ENCODE data around the gene PCDH20.
"Not testable (repeated sequence)": the region's sequence is repeated elsewhere in the genome, so short reads cannot be mapped to it uniquely, and the experiment has no call there.

The PCDH20 gene
- 0 reads per million in 17 experiments for total RNA-seq

GRCh38 chr13:61415749-61416148 lies at the start of gene PCDH20:
PCDH20 (minus strand) TSS chr13:61415849; CDS start chr13:61415158, 691 bp downstream.
- no peak for DNase-seq

GRCh38 chr13:61463024-61463423 lies 47.4 kb upstream of the PCDH20 start:
- no peak for DNase-seq

- no peak for DNase-seq
These were observed 37.5 kb upstream of the PCDH20 start for GRCh38 chr13:61453121-61453520.

- no peak for DNase-seq
These were observed 16.4 kb upstream of the PCDH20 start for GRCh38 chr13:61432029-61432428.

GRCh38 chr13:61423915-61424314 lies 8.3 kb upstream of the PCDH20 start:
- no peak for DNase-seq

GRCh38 chr13:61417086-61417570 lies 1.5 kb upstream of the PCDH20 start:
- DNase-seq, result no peak

- no peak for DNase-seq
These were observed 459 bp downstream of the PCDH20 start for GRCh38 chr13:61415058-61415721.

DNA sequence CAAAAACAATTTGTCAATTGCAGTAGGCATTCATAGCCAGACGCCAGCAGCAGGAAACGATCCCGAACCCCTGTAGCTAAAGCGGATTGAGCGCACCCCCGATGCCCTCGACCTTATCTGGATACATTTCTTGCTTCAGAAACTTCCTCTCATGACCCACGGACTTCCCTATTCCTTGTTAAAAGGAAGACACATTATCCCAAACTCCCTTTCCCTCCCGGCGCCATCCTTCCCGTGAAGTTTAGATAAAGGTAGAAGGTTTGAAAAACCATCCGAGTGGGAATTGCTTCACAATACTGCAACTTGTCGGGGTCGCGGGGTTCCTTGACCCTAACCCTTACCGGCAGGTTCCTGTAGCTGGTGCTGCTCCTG lies 977 bp downstream of the PCDH20 start:
- no peak for DNase-seq

DNA sequence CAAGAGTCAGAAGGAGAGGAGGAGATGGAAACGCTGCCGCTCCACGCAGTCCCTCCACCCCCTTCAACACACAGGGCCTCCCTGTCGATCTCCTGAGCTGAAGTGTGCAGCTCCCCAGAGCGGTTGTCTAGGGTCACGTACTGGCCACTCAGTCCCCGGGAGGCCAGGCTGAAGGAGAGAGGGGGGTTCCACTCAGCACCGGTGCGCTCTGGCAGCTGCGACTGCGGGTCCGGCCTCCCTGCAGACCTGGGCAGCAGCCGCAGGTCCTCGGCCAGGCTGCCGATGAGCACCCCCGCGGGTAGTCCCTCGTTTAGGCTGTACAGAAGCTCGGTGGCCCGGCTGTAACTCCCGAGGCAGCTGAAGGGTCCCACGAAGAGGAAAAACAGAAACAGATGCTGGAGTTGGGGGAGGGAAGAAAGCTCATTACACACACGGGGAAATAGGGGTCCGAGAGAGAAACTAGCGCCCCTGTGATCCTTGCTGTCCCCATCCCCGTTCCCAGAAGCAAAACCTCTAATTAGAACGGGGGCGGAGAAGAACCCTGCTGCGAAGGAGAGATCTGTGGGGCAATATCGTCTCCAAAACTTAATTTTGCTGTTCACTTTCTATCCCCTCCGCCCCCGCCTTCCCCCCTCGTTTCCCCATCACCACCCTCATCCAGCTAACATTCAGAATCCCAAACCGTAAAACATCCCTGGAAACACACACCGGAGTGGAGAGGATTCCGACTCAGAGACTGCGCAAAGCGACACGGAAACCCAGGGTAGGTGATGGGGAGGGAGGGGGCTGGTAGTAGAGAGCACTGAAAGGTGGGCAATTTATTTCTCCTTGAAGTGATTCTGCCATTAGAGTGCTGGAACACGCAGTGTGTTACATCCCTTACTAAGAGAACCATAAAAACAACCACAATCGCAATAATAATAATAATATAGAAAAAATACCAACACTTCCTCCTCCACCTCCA lies 1.8 kb downstream of the PCDH20 start:
- DNase-seq, result no peak

- peak in 2 of 4 experiments; percentile 5 to 7 for DNase-seq
These were observed 4.9 kb downstream of the PCDH20 start for GRCh38 chr13:61410669-61411297.

- DNase-seq, result no peak
These were observed 5.4 kb downstream of the PCDH20 start for GRCh38 chr13:61410266-61410665.

DNA sequence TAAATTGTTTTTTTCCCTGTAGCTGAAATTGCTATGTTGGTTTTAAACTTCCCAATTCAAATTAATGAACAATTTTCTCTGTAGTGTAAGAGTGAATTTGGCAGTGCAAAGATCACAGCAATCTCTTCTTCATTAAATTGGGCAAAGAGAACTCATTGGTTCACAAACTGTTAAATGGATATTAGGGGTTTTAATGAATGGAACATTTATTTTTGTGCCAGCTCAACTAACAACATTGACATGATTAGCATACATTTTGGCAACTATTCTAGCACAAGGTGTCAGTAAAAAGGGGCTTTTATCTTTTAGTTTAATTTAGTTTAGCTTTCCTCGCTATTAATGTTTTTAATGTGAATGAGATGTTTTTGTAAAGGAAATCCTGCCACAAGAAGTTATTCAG lies 7.1 kb downstream of the PCDH20 start:
- no peak for DNase-seq

GRCh38 chr13:61406275-61406674 lies 9.4 kb downstream of the PCDH20 start:
- DNase-seq, result no peak

GRCh38 chr13:61396121-61396520 lies 19.5 kb downstream of the PCDH20 start:
- no peak for DNase-seq

DNA sequence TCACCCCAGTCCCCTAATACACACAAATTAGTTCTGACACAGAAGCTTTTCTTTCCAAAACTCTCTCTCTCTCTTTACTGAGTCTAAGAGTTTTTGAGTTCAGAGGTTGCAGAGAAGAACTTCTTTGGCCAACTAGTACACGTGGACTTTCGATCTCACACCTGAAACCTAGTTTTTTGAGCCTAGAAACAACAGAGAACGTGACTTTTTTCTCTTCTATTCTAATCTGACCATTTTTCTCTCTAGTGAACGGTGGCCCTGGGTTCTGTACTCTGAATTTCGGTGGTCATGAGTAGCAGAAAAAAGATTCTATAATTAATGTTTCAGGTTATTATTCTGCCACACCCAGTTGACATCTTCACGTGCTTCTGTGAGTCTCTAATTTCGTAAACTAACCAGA lies 24.2 kb downstream of the PCDH20 start:
- no peak for DNase-seq

GRCh38 chr13:61387694-61388093 lies 28.0 kb downstream of the PCDH20 start:
- no peak for DNase-seq

GRCh38 chr13:61383111-61383510 lies 32.5 kb downstream of the PCDH20 start:
- no peak for DNase-seq

DNA sequence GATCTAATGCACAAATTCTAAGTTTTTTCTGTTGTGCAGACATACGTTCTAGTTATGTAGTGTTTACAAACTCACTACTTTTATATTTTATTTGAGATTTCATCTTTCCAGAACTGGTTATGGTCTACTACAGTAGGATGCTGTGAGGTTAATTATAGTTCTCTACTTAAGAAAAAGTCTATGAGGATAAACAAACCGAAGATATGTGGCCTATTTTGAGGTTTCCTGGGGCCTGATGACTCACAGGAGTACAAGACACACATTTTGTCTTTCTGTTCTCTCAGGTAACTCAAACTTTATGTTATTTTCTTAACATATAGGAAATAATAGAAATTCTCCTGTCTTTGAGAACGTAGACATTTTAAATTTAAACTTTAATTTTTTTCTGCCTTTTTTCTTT lies 45.1 kb downstream of the PCDH20 start:
- no peak for DNase-seq

DNA sequence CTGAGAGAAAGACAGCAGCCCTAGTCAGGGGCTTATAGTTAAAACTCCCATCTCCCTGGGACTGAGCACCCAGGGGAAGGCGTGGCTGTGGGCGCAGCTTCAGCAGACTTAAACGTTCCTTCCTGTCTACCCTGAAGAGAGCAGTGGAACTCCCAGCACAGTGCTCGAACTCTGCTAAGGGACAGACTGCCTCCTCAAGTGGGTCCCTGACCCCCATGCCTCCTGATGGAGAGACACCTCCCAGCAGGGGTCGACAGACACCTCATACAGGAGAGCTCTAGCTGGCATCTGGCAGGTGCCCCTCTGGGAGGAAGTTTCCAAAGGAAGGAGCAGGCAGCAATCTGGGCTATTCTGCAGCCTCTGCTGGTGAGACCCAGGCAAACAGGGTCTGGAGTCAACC lies 51.0 kb downstream of the PCDH20 start:
- not testable (repeated sequence) for DNase-seq

GRCh38 chr13:61362522-61362921 lies 53.1 kb downstream of the PCDH20 start:
- DNase-seq, result no peak
